Coronary artery (tissue), 2 donors: ENCODE results near the gene FAM180A.
"Not testable (repeated sequence)": the region's sequence is repeated elsewhere in the genome, so short reads cannot be mapped to it uniquely, and the experiment has no call there.

ENCODE experiments used
- DNase-seq: peaks from one replicate; pipeline ENCODE4 v3.0.0-alpha.2; 2017; ENCODE audit warnings: low spot score
- H3K27ac ChIP-seq, 2 donors: fragments of 200-600 bp; sonication (generic); one replicate each; pipeline ENCODE4 v1.5.1; 2016 to 2019
- H3K4me3 ChIP-seq: fragments of 200-600 bp; sonication (generic); 2 replicates; pipeline ENCODE4 v1.5.1; 2016; ENCODE audit warnings: mild to moderate bottlenecking, moderate library complexity
- TF ChIP-seq, protein P1 (sequence below): fragments of 200-600 bp; sonication (generic); IDR thresholded peaks from one replicate; pipeline ENCODE4 v1.5.1; 2019; ENCODE audit warnings: antibody characterized with exemption

FAM180A gene

DNA sequence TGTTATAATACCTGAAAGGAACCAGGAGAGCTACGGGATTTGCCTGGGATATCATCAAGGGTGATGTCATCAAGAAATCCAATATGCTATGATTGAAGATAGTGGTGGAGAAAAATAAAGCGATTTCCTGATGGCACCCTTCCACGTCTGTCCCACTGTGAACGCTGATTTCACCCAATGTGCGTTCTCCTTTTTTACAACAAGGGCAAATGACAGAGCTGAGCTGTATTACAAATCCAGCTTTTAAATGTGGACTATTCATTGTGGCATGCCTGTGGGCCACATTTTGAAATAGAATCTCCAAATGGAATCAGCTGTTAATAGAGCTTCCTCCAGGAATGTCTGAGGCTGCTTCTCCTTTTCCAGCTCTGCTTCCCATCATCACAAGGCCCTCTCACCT is 43.9 kb downstream of the FAM180A start:
- no peak overlapping the region for H3K27ac ChIP-seq
- H3K4me3 ChIP-seq = no peak overlapping the region
- TF ChIP-seq, protein P1, sequence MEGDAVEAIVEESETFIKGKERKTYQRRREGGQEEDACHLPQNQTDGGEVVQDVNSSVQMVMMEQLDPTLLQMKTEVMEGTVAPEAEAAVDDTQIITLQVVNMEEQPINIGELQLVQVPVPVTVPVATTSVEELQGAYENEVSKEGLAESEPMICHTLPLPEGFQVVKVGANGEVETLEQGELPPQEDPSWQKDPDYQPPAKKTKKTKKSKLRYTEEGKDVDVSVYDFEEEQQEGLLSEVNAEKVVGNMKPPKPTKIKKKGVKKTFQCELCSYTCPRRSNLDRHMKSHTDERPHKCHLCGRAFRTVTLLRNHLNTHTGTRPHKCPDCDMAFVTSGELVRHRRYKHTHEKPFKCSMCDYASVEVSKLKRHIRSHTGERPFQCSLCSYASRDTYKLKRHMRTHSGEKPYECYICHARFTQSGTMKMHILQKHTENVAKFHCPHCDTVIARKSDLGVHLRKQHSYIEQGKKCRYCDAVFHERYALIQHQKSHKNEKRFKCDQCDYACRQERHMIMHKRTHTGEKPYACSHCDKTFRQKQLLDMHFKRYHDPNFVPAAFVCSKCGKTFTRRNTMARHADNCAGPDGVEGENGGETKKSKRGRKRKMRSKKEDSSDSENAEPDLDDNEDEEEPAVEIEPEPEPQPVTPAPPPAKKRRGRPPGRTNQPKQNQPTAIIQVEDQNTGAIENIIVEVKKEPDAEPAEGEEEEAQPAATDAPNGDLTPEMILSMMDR = no peak
- no peak for DNase-seq

DNA sequence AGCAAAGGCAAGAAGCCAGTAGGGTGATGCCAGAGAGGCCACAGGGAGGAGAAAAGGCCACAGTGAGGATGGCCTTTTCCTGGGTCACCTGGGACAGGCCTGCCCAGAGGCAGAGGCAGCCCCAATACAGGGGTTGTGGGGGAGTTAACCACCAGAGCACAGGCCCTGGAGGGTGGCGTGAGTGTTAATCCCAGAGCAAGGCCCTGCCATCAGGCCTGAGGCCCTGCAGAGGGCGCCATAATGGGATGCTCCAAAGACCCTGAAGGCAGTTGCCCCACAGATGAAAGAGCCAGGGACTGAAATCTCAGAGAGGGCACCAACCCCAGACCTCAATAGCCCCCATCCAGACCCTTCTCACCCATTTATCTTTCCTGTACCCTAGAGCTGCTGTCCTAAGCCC is 44.5 kb downstream of the FAM180A start:
- Histone ChIP-seq H3K4me3 (no peak overlapping the region), H3K27ac (no peak overlapping the region)
- DNase-seq = no peak
- TF ChIP-seq, protein P1 = no peak

DNA sequence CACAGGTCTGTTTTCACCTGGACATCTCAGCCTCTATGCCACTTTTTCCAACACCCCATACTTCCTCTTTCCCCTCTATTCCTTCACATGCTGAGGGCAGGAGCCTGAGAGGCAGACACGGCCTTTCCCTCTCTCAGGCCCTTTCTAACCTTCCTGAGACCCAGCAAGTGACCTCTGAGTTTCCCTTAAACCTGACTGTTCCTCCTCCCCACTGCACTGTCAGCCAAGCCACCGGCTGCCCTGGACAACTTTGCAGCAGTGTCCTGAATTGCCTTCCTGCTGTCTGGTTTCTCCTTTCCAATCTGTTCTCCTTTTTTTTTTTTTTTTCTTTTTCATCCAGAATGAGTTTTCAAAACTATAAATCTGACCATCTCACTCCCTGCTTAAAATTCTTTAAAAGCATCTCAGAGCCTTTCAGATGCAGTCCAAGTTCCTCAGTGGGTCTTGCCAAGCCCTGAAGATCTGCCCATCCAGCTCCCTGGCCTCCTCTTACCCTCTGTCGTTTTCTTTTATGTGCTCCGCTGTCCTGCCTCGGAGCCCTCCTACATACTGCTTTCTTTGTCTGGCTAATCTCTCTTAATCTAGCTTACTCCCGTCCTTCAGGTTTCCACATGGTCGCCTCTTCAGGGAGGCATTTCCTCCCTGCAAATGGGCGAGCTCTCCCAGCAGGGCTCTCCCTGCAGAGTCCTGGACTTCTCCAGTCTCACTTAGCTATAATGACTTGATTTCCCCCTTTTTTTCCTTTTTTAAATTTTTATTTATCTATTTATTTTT is 51.1 kb downstream of the FAM180A start:
- no peak overlapping the region for H3K4me3 ChIP-seq
- H3K27ac ChIP-seq = no peak overlapping the region
- DNase-seq = no peak
- TF ChIP-seq, protein P1 = no peak

DNA sequence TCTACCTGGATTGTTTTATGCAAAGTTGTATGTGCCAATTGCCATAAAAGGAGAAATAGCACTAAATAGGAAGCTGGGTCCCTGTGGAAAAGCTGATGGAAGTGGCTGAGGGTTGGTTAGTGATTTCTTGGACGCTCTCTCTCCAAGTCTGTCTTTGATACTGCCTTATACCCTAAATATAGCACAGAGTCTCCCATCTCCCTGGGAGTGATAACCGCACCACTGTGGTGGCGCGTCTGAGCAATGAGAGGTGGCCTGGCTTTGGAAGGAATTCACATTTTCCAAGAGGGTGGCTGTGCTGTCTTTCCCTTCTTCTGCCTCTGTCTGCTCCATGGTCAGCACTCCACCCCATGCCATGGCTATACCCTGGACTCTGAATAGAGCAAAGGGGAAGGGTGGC is 55.1 kb downstream of the FAM180A start:
- no peak overlapping the region for H3K4me3 ChIP-seq
- DNase-seq = no peak
- TF ChIP-seq, protein P1 = no peak
- H3K27ac ChIP-seq = no peak overlapping the region

DNA sequence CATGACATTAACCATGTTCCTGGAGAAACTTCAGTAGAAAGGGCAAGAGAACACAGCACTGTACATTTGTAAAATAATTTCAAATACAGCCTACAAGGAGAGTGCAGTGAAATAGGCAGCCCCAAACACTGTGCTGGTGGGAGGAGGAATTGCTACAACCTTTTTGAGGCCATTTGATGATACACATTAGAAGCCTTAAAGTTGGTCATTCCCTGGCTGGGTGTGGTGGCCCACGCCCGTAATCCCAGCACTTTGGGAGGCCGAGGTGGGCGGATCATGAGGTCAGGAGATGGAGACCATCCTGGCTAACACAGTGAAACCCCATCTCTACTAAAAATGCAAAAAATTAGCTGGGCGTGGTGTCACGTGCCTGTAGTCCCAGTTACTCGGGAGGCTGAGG is 56.0 kb downstream of the FAM180A start:
- DNase-seq, H3K27ac ChIP-seq, H3K4me3 ChIP-seq: not testable (repeated sequence)

DNA sequence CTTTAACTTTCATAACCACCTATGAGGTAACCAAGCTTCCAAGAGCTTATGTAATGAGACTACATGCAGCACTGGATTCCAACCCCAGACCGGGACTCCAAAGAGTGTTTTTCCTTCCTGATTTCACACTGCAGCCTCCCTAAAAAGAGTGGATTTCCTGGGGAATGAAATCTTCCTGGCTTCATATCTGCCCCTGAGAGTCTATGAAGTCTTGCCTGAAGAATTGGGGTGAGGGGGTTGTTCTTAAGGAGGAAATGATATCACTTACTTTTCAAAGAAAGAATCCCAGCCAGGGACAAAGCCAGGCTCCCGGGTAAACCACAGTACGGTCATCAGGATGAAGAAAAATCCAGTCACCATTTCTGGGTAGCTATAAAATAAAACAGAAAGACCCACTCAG is 56.6 kb downstream of the FAM180A start:
- TF ChIP-seq, protein P1 = no peak
- DNase-seq = no peak
- Histone ChIP-seq H3K4me3 (no peak overlapping the region), H3K27ac (no peak overlapping the region)

DNA sequence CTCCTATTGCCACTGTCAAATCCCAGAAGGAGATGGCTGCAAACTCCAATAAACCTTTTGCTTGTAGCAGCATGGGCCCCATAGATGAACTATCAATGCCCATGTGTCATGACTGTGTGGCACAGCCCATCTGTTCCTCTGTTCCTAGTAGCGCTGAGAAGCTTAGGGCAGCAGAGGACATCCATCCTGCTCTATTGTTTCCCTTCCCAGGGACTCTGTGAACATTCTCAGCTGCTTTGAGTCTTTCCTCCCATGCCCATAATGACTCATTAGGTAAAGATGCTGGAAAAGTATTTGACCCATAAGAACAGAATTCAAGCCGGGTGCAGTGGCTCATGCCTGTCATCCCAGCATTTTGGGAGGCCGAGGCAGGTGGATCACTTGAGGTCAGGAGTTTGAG is 58.0 kb downstream of the FAM180A start:
- H3K4me3 ChIP-seq = no peak overlapping the region
- TF ChIP-seq, protein P1 = no peak
- DNase-seq = no peak
- H3K27ac ChIP-seq = no peak overlapping the region
